K562 (cell line): ENCODE data around the gene GTF2I. TPM values are rescaled to one million over a fixed set of nuclear protein-coding genes. Genes with fewer than 3 reads are reported as not detected.

Source experiments
- BDP1 ChIP-seq: IDR thresholded peaks from 3 replicates; pipeline ENCODE4 v1.6.1; 2011; ENCODE audit not compliant: insufficient read length, insufficient read depth
- C11orf30 ChIP-seq: fragments of 450-650 bp; IDR thresholded peaks from 2 replicates; pipeline ENCODE4 v1.6.1; 2016; ENCODE audit warnings: low read depth, mild to moderate bottlenecking
- CBX1 ChIP-seq: sonication (generic); IDR thresholded peaks from 2 replicates; pipeline ENCODE4 v1.6.1; 2016; ENCODE audit warnings: antibody characterized with exemption, low read depth, mild to moderate bottlenecking
- CREM ChIP-seq: IDR thresholded peaks from 2 replicates; pipeline ENCODE4 v1.6.1; 2014; ENCODE audit warnings: antibody characterized with exemption, low read depth
- E4F1 ChIP-seq: fragments of 250-450 bp; sonication (Bioruptor Pico); IDR thresholded peaks from 2 replicates; pipeline ENCODE4 v1.5.0; 2021; ENCODE audit warnings: mild to moderate bottlenecking, borderline replicate concordance
- EGR1 ChIP-seq: fragments of 450-650 bp; conservative IDR thresholded peaks from 2 replicates; pipeline ENCODE4 v1.6.1; 2017; ENCODE audit warnings: mild to moderate bottlenecking
- ESRRB ChIP-seq: fragments of 250-450 bp; sonication (Bioruptor Pico); IDR thresholded peaks from 2 replicates; pipeline ENCODE4 v1.5.0; 2020; ENCODE audit warnings: mild to moderate bottlenecking, moderate library complexity, borderline replicate concordance
- ETV5 ChIP-seq: sonication (generic); formaldehyde crosslinking; IDR thresholded peaks from 2 replicates; pipeline ENCODE4 v1.4.0; 2020; ENCODE audit warnings: low read depth, mild to moderate bottlenecking, missing genetic modification reagents
- EWSR1 ChIP-seq: fragments of 450-650 bp; IDR thresholded peaks from 2 replicates; pipeline ENCODE4 v1.6.1; 2018; ENCODE audit warnings: borderline replicate concordance, mild to moderate bottlenecking, low read depth, moderate library complexity; ENCODE audit not compliant: partially characterized antibody
- GABPA ChIP-seq: fragments of 200-800 bp; sonication (Bioruptor generic); conservative IDR thresholded peaks from 2 replicates; pipeline ENCODE4 v1.6.1; 2016; ENCODE audit warnings: low read depth, missing genetic modification characterization, missing compliant biosample characterization
- GATAD2B ChIP-seq: fragments of 450-650 bp; IDR thresholded peaks from 2 replicates; pipeline ENCODE4 v1.6.1; 2017; ENCODE audit warnings: mild to moderate bottlenecking, borderline replicate concordance
- KAT2B ChIP-seq: IDR thresholded peaks from one replicate; pipeline ENCODE4 v1.6.1; 2012; ENCODE audit warnings: low read depth, mild to moderate bottlenecking, control low read depth, inconsistent platforms, low read length, moderate library complexity
- MAFF ChIP-seq: IDR thresholded peaks from 2 replicates; pipeline ENCODE4 v1.6.1; 2012; ENCODE audit warnings: low read length, improper control_type of control experiment
- MAFK ChIP-seq: IDR thresholded peaks from 2 replicates; pipeline ENCODE4 v1.6.1; 2011; ENCODE audit warnings: low read length, improper control_type of control experiment
- PATZ1 ChIP-seq: fragments of 250-450 bp; sonication (Bioruptor Pico); IDR thresholded peaks from 2 replicates; pipeline ENCODE4 v1.5.0; 2020; ENCODE audit warnings: mild to moderate bottlenecking, borderline replicate concordance
- PHF8 ChIP-seq: fragments of 200-600 bp; sonication (generic); IDR thresholded peaks from 2 replicates; pipeline ENCODE4 v1.6.1; 2012; ENCODE audit warnings: mixed run types, mild to moderate bottlenecking, inconsistent platforms, low read length, moderate library complexity, borderline replicate concordance
- THAP7 ChIP-seq: fragments of 250-450 bp; sonication (Bioruptor Pico); IDR thresholded peaks from 2 replicates; pipeline ENCODE4 v1.5.0; 2021
- U2AF1 ChIP-seq: fragments of 200-400 bp; formaldehyde crosslinking; optimal IDR thresholded peaks from 2 replicates; pipeline ENCODE3; 2017; ENCODE audit warnings: mild to moderate bottlenecking, low read depth, low read length, moderate library complexity
- ZBTB11 ChIP-seq, 3 experiments: fragments of 200-800 bp in 1 of 3; fragments of 250-450 bp in 1 of 3; fragments of 450-650 bp in 1 of 3; sonication (Bioruptor Pico) in 1 of 3; sonication (Bioruptor generic) in 1 of 3; formaldehyde crosslinking in 1 of 3; IDR thresholded peaks; 2 replicates each; pipeline versions ENCODE4 v1.6.1 to v1.8.0; 2016 to 2022; ENCODE audit warnings: mild to moderate bottlenecking in 2 of 3, missing genetic modification characterization in 2 of 3, missing compliant biosample characterization in 1 of 3, moderate library complexity in 1 of 3
- ZNF384 ChIP-seq: IDR thresholded peaks from 2 replicates; pipeline ENCODE4 v1.6.1; 2012; ENCODE audit warnings: low read depth, low read length, improper control_type of control experiment
- polyA plus RNA-seq, 8 experiments: library from polyadenylated mRNA; depleted of rRNA in 4 of 8; stranded (reverse) in 5 of 8; unstranded in 3 of 8; fragments of >200 nt; fragmentation: Nextera tagmentation in 2 of 8; fragmentation: Illumina TruSeq in 1 of 8; extraction: Ambion mirVana in 2 of 8; extraction: Trizol in 1 of 8; gene quantifications; 2 replicates each; pipeline versions ENCODE4 v1.2.1 to v1.2.3, GENCODE V29; 2011 to 2014; ENCODE audit warnings: inconsistent platforms in 1 of 8, missing spikeins in 1 of 8
- total RNA-seq, 7 experiments: library from RNA; depleted of rRNA in 6 of 7; stranded (reverse); fragments of >200 nt in 6 of 7; fragmentation: Illumina TruSeq in 2 of 7; extraction: Trizol in 2 of 7; gene quantifications; 2 replicates each; pipeline versions ENCODE4 v1.2.1 to v1.2.3, GENCODE V29; 2011 to 2021; ENCODE audit warnings: low replicate concordance in 1 of 7

Gene GTF2I
- total and polyA plus RNA-seq, 9 of the 15 experiments (the other 6 are each of a cell fraction or from before 2014, with no cell fraction given) = 8.4 to 161 (median 90.0) TPM

- TF ChIP-seq THAP7 (no peak), MAFF (no peak), GATAD2B (peak; percentile 47; the same call in 1 of the 2 replicates), ESRRB (CRISPR knock-in tag) (no peak), GABPA (peak; percentile 53), KAT2B (no peak), C11orf30 (no peak), EWSR1 (no peak), PATZ1 (CRISPR knock-in tag) (no peak), CBX1 (no peak), ZBTB11 (CRISPR knock-in tag; IDR thresholded peaks at IDR 0.05) (0 out of 6 replicates have a peak, but pooled peaks of 1 of the 3 experiments have one; percentile 15), ZNF384 (peak; percentile 19; the same call in 1 of the 2 replicates), E4F1 (CRISPR knock-in tag) (no peak), EGR1 (peak; percentile 48; the same call in 1 of the 2 replicates), U2AF1 (peak; percentile 52), ETV5 (CRISPR knock-in tag) (no peak), BDP1 (no peak), CREM (0 out of 2 replicates have a peak, but pooled peaks have one; percentile 17), PHF8 (peak; percentile 85; the same call in 1 of the 2 replicates), MAFK (0 out of 2 replicates have a peak, but pooled peaks have one; percentile 0)
Observed at GRCh38 chr7:74657692-74658177, at the start of gene GTF2I (continued).
